NCI-H1436 (cell line): Measurements from ENCODE around the gene YBX2.
"Not testable (repeated sequence)": the region's sequence is repeated elsewhere in the genome, so short reads cannot be mapped to it uniquely, and the experiment has no call there.

Source experiments
- DNase-seq: peaks from one replicate; lab custom pipeline; 2025; lab: John Stamatoyannopoulos, UW

Gene YBX2

GRCh38 chr17:7294614-7295153, at the start of gene YBX2:
YBX2 (minus strand) TSS chr17:7294639; CDS start chr17:7294500, 139 bp downstream.
- DNase-seq, result peak; percentile 56

DNA sequence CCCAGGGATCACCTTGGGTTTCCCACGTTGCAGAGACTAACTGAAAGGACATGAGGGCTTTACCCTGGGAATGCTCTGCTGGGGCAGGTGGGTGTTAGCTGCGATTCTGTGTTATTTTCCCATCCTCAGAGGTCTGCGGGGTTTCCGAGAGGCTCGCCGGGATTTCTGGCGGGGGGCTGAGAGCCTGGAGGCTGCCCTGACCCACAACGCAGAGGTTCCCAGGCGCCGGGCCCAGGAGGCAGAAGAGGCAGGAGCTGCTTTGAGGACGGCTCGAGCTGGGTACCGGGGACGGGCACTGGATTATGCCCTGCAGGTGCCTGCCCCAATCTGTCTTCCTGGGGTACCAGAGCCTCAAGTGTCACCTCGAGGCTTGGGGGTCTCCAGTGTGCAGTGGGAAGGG, 48.8 kb upstream of the YBX2 start:
- no peak for DNase-seq

- no peak for DNase-seq
These were observed 47.4 kb upstream of the YBX2 start for GRCh38 chr17:7341842-7342241.

GRCh38 chr17:7340179-7340578, 45.7 kb upstream of the YBX2 start:
- DNase-seq, result no peak

- not testable (repeated sequence) for DNase-seq
These were observed 43.2 kb upstream of the YBX2 start for GRCh38 chr17:7337600-7337999.

- no peak for DNase-seq
These were observed 42.1 kb upstream of the YBX2 start, which contains the start of gene ACAP1 for GRCh38 chr17:7336240-7337175. ACAP1 (plus strand) TSS chr17:7336529; CDS start chr17:7336735, 206 bp downstream.

- not testable (repeated sequence) for DNase-seq
These were observed 41.3 kb upstream of the YBX2 start for GRCh38 chr17:7335765-7336164.

- no peak for DNase-seq
These were observed 40.6 kb upstream of the YBX2 start for GRCh38 chr17:7334938-7335538.

- DNase-seq, result not testable (repeated sequence)
These were observed 38.2 kb upstream of the YBX2 start for GRCh38 chr17:7332600-7333069.

- DNase-seq, result no peak
These were observed 37.7 kb upstream of the YBX2 start for GRCh38 chr17:7332111-7332510.

GRCh38 chr17:7330638-7331015, 36.2 kb upstream of the YBX2 start:
- no peak for DNase-seq

DNA sequence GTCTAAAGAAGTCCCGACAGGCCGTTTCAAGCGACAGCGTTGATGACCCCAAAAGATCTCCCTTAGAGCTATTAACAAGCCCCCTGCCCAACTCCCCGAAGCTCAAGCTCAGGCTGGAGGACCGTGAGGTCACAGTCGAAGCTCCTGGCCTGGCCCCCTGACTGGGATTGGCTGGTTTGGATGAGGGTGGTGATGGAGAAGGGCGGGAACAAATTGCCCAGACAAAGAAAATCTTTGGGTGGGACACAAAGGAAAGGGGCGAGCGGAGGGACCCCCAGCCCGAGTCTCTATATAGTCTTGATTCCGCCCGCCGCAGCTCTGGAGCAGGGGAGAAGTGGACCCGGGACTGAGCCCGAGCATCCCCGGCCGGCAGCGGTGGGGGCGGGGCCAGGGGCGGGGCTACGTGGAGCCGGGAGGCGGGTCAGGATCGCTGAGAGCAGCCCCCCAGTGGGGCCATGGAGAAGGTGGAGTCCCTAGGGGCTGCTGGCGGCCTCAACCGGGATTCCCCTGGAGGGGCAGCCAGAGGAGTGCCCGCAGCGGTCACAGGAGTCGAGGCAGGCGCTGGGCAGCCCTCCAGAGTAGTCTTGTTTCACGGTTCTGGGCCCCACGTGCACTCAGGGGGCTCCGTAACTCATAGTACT, 35.7 kb upstream of the YBX2 start:
- DNase-seq, result peak; percentile 80

DNA sequence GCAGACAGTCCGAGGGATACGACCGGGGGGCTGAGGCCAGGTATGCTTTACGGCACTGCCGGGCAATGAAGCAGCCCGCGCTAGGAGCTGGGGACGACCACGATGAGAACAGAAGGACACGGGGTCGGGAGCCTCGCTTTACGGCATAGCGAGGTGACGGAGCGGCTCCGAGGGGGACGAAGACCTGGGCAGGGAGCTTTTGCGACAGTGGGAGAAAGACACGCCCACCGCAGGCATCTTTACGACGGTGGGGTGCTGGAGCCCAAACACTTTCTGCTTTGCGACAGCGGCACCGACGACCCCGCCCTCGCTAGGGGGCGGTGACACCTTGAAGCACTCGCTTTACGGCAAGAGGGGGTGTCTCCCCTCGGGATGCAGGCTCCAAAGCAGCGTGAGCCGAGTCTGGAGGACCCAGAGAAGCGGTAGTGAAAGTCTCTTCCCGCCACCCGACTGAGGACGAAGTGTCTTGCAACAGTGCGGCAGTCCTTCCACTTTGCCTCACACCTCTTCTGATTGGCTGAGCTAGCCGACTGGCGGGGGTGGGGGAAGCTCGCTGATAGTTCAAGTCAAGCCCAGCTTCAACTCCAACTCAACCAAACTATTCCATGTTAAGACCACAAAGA, 35.0 kb upstream of the YBX2 start:
- DNase-seq, result peak; percentile 97

DNA sequence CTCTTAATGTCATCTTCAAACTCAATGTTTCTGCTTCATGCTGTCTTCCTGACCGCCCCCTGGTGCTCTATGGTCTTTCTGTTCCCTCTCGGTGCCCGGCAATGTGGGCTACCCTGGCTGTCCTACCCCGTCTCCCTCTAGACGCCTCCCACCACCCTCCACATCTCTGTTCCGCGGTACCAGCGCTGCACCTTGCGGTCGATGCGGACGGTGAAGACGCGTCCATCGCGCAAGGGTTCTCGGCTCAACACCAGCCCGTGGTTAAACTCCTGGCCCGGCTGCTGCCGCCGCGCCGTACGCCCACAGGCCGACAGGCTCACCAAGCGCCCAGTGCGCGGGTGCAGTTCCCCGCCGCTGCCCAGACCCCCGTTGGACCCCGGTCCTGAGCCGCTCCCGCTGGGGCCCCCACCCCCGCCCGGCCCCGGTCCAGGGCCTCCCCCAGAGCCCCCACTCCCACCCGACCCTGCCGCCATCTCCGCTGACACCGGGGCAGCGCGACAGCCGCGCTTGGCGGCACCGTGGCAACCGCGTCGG, 34.5 kb upstream of the YBX2 start, which contains the start of gene NEURL4:
TSS of gene NEURL4 (minus strand) at position 496 of the 534 bp plus-strand sequence. CDS start at position 473, 23 bp downstream.
- DNase-seq, result no peak

- DNase-seq, result no peak
These were observed 33.6 kb upstream of the YBX2 start for GRCh38 chr17:7328009-7328408.

DNA sequence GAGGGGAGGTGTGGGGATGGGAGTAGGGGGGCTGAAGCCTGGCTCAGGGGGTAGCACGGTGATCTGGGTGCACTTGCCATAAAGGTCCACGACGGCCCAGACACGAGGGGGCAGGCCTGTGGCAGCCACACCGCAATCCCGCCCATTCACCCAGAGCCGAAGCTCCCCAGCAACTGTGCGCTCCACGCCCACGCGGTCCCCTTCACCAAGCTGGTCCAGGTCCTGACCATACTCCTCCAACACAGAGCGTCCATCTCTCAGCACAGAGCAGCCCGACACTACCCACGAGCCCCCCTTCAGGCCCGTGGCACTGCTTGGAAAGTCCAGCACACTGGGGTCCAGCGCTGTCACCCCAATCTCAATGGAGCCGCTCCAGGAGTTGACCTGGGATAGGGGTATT, 33.1 kb upstream of the YBX2 start:
- no peak for DNase-seq

GRCh38 chr17:7327056-7327455, 32.6 kb upstream of the YBX2 start:
- no peak for DNase-seq

DNA sequence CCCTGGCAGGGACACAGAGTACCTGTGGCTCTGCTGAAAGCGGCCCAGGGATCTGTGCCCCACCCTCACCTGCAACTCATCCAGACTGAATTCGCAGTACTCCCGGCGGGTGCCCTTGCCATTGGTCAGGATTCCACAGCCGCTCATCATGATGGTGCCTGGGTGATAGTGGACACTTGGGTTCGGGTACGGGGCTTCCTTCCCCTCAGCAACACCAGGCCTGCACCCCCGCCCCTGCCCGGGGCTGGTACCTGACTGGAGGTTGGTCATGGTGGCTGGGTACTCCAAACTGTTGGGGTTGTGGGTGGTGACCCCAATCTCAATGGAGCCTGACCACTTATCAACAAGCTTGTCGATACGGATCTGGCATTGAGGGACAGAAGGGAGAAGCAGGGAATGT, 31.7 kb upstream of the YBX2 start:
- no peak for DNase-seq

DNA sequence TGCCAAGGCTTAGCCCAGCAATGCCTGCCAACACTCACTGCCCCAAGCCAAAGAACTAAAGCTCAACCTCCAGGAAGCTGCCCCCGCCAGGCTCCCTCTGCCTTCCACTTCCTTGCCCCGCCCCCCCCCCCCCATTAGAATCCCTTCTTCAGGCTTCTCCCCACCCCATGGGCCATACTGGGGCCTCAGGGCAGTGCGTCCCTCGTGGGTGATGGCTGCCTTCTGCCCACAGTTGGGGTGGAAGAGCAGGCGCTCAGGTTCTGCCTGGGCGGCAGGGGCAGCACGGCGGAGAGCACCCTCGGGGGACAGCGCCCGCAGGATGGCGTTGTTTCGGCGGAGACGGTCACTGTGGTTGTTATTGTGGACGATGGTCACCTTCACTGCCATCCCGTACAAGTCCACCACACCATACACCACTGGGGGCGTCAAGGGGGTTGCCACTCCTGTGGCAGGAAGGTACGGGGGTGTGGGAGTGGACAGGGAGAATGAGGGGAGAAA, 30.6 kb upstream of the YBX2 start:
- DNase-seq, result no peak

GRCh38 chr17:7324438-7324779, 30.0 kb upstream of the YBX2 start:
- no peak for DNase-seq

GRCh38 chr17:7323731-7324437, 29.4 kb upstream of the YBX2 start:
- no peak for DNase-seq
